NAMALWA (cell line): ENCODE data around the gene DEPDC5.

Experiments used
- DNase-seq: peaks from one replicate; pipeline ENCODE4 v3.0.0-alpha.2; 2015; ENCODE audit warnings: low spot score

Gene DEPDC5

DNA sequence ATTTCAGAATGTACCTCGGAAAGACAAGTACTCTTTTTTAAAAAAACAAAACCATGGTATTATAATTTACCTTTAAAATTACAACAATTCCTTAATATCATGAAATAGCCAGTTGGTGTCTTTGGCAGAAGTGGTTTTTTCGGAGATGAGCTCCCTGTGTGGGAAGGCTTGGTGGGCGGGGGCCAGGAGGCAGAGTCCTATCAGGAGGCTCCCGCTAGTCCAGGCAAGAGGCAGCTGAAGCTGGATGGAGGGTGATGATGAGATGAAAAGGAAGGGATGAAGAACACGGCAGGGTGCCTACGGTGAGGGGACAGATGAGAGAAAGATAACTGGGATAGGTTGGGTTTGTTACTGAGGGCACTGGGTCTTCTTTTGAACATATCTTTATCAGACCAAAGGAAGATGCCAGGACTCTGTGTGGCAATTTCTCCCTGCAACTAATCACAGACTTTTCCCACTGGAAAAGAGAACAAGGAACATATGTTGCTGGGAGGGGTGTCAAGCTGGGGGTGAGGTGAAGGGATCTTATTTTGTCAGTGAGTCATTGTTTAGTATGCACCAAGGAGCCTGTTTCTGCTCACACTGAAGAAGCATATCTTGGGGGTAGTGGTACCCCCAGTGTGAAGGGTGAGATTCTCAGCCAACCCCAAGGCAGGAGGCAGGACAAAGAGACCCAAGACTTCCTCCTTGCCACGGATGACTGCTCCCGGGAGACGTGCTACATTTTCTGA is 99.0 kb downstream of the DEPDC5 start:
- no peak for DNase-seq

DNA sequence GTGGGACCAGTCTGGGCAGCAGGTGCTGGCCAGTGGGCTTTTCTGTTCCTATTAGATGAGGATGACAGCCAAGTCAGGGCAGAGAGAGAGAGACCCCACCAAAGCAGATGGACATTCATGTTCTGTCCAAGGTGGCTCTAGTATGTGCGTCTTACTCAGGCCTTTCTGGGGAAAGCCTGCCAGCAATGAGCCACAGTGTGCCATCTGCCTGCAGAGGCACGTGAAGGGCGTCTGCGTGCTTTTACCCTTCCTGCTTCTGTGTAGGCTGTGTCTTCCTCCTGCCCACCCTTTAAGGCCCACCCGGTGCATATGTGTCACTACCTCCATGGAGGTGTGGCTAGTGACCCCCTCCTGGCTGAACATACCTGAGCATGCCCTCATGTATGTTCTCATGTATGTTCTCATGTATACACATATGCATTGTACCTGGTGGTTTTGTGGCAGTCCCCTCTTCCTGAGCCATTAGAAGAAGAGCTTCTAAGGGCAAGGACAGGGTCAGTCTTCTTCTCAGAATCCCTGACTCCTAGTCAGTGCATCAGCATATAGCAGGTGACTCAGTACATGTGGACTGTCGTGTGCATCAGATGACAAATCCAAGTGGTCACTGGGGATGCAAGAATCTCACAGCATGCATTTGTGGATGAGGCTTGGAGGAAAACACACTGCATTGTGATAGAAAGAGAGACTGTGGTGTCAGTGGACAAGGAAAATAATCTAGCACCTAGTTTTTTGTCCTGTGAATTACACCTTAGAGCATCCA is 100.1 kb downstream of the DEPDC5 start:
- no peak for DNase-seq

- no peak for DNase-seq
These were observed 103.4 kb downstream of the DEPDC5 start for GRCh38 chr22:31857247-31857646.

DNA sequence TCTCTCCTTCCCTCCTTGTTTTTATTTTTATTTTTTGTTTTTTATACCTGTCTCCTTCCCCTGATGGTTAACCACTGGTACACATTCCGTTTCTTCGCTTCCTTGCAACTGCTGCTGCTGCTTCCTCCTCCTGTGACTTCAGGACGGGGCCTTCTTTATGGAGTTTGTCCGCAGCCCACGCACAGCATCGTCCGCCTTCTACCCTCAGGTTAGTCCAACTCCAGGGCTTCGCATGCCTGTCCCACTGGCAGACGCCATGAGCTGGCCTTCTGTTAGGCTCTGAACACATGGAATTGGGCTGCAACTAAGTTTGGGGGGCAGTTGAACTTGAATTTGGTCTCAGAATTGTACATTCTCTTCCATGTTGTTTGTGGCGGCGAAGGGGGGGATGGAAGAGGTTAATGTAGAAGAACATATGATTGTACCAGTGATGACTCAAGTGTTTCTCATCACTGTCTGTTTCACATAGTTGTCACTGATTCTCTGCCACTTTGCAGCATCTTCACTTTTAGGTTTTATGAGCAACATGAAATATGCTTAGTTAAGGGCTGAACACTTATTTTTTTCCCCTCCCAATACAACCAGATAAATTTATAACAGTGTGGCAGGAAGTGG is 107.5 kb downstream of the DEPDC5 start:
- no peak for DNase-seq

DNA sequence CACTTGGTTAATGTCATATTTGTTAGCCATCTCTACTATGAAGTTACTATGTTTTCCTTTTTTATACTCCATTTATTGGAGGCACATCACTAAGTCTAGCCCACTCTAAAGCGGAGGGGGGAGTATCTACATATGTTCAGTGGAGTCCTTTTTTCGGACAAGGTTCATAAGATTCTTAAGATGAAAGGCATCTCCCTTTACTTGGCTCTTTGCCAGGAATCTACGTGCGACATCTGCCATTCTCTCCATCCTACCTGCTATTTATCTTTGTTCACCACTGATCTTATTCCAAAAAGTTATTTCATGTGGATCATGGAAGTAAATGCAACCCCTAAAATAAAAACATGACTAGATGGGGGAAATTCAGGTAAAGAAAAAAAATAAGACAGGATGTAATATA is 113.1 kb downstream of the DEPDC5 start:
- no peak for DNase-seq

DNA sequence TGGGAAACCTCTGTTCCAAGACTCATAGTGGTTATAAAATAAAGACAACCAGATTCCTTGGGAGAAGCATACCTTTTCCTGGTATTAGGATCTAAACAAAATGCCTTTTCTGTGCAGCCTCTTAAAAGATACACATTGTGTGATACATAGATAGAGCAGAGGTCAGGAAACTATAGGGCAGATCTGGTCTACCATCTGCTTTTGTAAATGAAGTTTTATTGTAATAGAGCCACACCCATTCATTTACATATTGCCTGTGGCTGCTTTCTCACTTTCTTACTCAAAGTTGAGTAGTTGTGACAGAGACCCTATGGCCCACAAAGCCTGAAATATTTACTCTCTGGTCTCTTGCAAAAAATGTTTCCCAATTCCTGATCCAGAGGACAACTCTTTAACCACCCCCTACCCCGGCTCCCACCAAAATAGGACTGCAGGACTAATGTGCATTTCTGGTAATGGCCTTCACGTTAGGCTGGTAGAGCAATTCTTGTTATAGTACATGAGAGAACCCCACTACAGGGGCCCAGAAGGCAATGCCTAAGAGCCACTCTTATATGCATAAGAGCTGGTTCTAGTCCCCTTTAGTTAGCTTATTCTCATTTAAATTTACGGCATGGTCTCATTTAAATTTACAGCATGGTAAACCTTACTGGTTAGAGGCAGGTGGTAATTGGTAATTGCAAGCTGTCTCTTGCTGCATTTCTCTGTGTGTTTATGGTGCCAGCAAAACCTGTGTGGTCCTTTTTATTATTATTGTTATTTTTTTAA is 113.8 kb downstream of the DEPDC5 start:
- no peak for DNase-seq

- no peak for DNase-seq
These were observed 115.9 kb downstream of the DEPDC5 start for GRCh38 chr22:31869739-31870138.

DNA sequence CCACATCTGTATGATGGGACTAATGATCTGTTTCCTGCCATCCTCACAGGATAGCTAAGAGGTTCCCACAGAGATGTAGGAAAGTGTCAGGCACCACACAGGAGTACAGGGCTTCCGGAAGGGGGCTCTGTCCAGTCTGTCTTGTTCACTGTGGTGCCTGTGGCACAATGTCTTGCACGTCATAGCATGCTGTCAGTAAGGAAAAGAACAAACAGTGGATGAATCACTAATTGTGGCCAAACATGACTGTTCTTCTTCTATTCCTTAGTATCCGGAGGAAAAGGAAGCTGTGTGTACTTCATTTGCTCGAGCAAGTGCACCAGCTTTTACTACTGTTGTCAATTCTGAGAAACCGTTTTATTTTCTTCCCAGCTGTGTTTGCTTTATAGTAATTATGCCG is 117.1 kb downstream of the DEPDC5 start:
- no peak for DNase-seq

GRCh38 chr22:31871480-31871879 is 117.7 kb downstream of the DEPDC5 start:
- DNase-seq, result no peak

GRCh38 chr22:31872209-31872608 is 118.4 kb downstream of the DEPDC5 start:
- DNase-seq, result peak; percentile 35

DNA sequence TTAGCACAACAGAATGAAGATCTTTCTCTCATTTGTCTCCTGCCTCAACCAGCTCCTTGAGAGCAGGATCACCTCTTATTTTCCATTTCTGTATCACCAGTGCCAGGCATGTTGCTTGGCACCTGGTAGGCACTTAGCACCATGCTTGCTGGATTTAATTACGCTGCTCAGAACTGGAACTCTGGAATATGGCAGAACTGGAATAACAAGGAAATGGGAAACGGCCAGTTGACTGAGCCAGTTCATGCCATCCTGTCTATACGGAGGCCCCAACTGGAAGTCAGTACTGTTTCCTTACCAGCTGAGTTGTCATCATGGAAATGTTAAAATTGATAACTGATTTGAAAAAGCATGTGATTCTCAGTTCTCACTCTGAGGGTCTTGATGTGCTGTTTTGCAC is 121.0 kb downstream of the DEPDC5 start:
- DNase-seq, result no peak

DNA sequence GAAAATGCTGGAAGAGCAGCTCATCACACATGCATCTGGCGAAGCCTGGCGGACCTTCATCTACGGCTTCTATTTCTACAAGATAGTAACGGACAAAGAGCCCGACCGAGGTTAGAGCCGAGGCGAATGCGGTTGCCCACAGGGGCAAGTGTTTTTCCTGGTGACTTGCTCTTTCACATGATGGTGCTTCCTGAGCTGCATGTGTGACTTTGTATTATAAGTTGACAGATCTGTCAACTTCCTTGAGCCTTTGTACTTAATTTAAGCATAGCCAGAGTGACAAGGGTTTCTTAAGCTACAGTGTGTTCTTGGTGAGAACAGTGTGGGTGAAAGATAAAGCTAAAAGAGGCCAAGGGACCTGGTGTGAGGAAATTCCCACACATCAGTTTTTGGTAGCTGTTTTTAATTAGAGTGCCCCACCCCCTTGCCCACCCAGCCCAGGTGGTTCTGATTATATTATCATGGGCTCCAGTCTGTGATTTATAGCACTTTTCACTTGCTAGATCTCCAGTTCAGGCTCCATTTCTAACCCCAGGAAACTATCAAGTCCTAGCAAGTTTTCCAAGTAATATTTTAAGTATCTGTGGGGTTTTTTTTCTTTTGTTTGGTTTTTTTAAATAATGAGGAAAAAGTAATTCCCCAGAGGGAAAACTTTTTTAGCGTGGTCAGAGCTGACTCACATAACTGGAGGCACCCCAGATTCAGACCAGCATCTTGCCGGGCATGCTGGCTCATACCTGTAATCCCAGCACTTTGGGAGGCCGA is 122.5 kb downstream of the DEPDC5 start:
- DNase-seq, result no peak

- no peak for DNase-seq
These were observed 125.8 kb downstream of the DEPDC5 start for GRCh38 chr22:31879585-31879984.

DNA sequence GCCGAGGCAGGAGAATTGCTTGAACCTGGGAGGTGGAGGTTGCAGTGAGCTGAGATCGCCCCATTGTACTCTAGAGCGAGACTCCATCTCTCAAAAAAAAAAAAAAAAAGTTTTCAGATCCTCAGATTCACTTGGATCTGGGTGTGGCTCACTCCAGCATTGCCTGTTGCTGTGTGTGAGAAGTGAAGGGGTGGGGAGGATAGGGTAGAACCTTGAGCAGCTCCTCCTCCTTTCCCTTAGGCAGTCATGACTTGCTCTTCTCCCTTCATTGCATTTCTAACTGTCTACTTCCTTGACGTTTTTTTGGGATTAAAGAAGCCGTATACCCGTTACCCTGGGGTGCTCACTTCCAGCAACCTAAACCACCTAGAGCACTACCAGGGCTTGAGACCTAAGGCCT is 127.4 kb downstream of the DEPDC5 start:
- DNase-seq, result no peak

- no peak for DNase-seq
These were observed 128.0 kb downstream of the DEPDC5 start for GRCh38 chr22:31881865-31882264.

DNA sequence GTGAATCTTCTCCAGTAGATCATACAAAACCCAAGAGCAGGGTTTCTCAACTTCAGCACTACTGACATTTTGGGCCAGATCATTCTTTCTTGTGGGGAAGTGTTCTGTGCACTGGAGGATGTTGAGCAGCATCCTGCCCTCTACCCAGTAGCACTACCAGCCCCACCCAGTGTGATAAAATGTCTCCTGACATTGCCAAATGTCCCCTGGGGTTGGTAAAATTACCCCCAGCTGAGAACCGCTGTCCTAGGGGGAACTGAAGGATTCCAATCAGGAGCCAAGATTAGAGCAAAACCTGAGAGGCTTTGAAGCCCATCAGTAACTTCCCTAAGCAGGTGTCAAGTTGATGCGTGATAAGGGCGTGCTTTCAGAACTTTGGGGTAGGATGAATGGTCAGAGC is 129.2 kb downstream of the DEPDC5 start:
- no peak for DNase-seq

- DNase-seq, result no peak
These were observed 130.2 kb downstream of the DEPDC5 start for GRCh38 chr22:31883989-31884388.

- DNase-seq, result no peak
These were observed 137.7 kb downstream of the DEPDC5 start for GRCh38 chr22:31891366-31892079.

DNA sequence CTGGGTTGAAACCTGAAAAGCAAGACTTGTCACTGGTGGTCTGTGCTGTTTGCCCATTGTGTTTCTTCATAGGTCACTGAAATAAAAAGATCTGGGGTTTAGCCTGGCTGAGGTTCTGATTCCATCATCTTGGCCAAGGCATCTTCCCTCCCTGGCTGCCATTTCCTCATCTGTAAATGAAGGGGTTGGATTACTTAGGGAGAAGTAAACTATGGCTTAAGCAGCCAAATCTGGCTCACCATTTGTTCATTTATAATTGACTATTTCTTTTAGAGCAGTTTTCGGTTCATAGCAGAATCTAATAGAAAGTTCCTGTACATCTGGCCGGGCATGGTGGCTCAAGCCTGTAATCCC is 138.2 kb downstream of the DEPDC5 start:
- no peak for DNase-seq

DNA sequence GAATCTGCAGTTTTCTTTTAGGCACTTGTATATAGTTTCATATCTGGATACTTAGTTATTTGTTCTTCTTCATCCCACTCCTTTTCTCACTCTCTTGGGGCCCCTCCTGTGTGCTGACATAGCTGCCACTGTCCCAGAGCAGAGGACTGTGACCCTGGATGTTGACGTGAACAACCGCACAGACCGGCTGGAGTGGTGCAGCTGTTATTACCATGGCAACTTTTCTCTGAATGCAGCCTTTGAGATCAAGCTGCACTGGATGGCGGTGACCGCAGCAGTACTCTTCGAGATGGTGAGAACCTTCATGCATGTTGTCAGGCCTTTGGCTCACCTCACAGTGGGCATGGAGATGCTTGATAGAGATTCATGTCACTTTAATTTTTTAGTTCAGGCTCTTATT is 139.6 kb downstream of the DEPDC5 start:
- DNase-seq, result no peak
